H9 (cell line): ENCODE data around the gene FAM193B. TPM values are rescaled to one million over a fixed set of nuclear protein-coding genes. Genes with fewer than 3 reads are reported as not detected.

ENCODE experiments used
- DNase-seq: peaks from one replicate; pipeline ENCODE4 v3.0.0-alpha.2; 2017
- H2AFZ ChIP-seq: one replicate; pipeline ENCODE4 v1.6.1; 2013; ENCODE audit warnings: mild to moderate bottlenecking, low read length, control low read depth, moderate library complexity
- H2AK5ac ChIP-seq: 2 replicates; pipeline ENCODE4 v1.6.1; 2013; ENCODE audit warnings: low read length, control low read depth, mixed read lengths; ENCODE audit not compliant: insufficient read length
- H2BK120ac ChIP-seq: one replicate; pipeline ENCODE4 v1.6.1; 2013; ENCODE audit warnings: low read depth, mild to moderate bottlenecking, low read length, control low read depth, inconsistent platforms; ENCODE audit not compliant: poor library complexity, severe bottlenecking
- H2BK12ac ChIP-seq: 2 replicates; pipeline ENCODE4 v1.6.1; 2013; ENCODE audit warnings: low read length, control low read depth, mixed read lengths, low read depth; ENCODE audit not compliant: insufficient read length
- H2BK15ac ChIP-seq: 2 replicates; pipeline ENCODE4 v1.6.1; 2013; ENCODE audit warnings: low read depth, low read length, control low read depth
- H2BK20ac ChIP-seq: one replicate; pipeline ENCODE4 v1.6.1; 2013; ENCODE audit warnings: low read depth, mild to moderate bottlenecking, low read length, control low read depth, inconsistent platforms; ENCODE audit not compliant: poor library complexity, severe bottlenecking
- H2BK5ac ChIP-seq: 2 replicates; pipeline ENCODE4 v1.6.1; 2013; ENCODE audit warnings: low read length, control low read depth, mixed read lengths; ENCODE audit not compliant: insufficient read length
- H3K14ac ChIP-seq: 2 replicates; pipeline ENCODE4 v1.6.1; 2013; ENCODE audit warnings: low read length, control low read depth; ENCODE audit not compliant: insufficient read depth
- H3K18ac ChIP-seq: 2 replicates; pipeline ENCODE4 v1.6.1; 2013; ENCODE audit warnings: low read depth, mild to moderate bottlenecking, mixed read lengths, low read length, control low read depth; ENCODE audit not compliant: insufficient read length
- H3K23ac ChIP-seq: 2 replicates; pipeline ENCODE4 v1.6.1; 2013; ENCODE audit warnings: low read length, control low read depth, mixed read lengths, low read depth; ENCODE audit not compliant: insufficient read length
- H3K23me2 ChIP-seq: 2 replicates; pipeline ENCODE4 v1.6.1; 2013; ENCODE audit warnings: low read depth, mild to moderate bottlenecking, mixed read lengths, low read length, control low read depth; ENCODE audit not compliant: insufficient read length, poor library complexity, severe bottlenecking
- H3K27ac ChIP-seq: 2 replicates; pipeline ENCODE4 v1.5.1; 2013; ENCODE audit warnings: low read length, control low read depth, mixed read lengths, low read depth; ENCODE audit not compliant: insufficient read length
- H3K27me3 ChIP-seq: 2 replicates; pipeline ENCODE4 v1.6.1; 2013; ENCODE audit warnings: low read length, control low read depth, inconsistent platforms; ENCODE audit not compliant: insufficient read depth
- H3K4ac ChIP-seq: 2 replicates; pipeline ENCODE4 v1.6.1; 2013; ENCODE audit warnings: low read depth, mild to moderate bottlenecking, control low read depth, inconsistent platforms, low read length, moderate library complexity
- H3K4me1 ChIP-seq: 2 replicates; pipeline ENCODE4 v1.6.1; 2013; ENCODE audit warnings: low read length, control low read depth, inconsistent platforms; ENCODE audit not compliant: insufficient read depth
- H3K4me2 ChIP-seq: 2 replicates; pipeline ENCODE4 v1.6.1; 2013; ENCODE audit warnings: low read length, control low read depth, mixed read lengths; ENCODE audit not compliant: insufficient read length, insufficient read depth
- H3K56ac ChIP-seq: 2 replicates; pipeline ENCODE4 v1.6.1; 2013; ENCODE audit warnings: low read depth, mild to moderate bottlenecking, mixed read lengths, low read length, control low read depth; ENCODE audit not compliant: insufficient read length
- H3K79me1 ChIP-seq: 2 replicates; pipeline ENCODE4 v1.6.1; 2013; ENCODE audit warnings: low read depth, mild to moderate bottlenecking, moderate library complexity, low read length, control low read depth, inconsistent platforms; ENCODE audit not compliant: insufficient read depth, poor library complexity, severe bottlenecking
- H3K79me2 ChIP-seq: 2 replicates; pipeline ENCODE4 v1.6.1; 2013; ENCODE audit warnings: low read length, control low read depth, inconsistent platforms; ENCODE audit not compliant: insufficient read depth
- H3K9ac ChIP-seq: 2 replicates; pipeline ENCODE4 v1.6.1; 2013; ENCODE audit warnings: low read length, control low read depth, mixed read lengths; ENCODE audit not compliant: insufficient read length; ENCODE audit errors: extremely low read depth
- H3K9me3 ChIP-seq: one replicate; pipeline ENCODE4 v1.6.1; 2013; ENCODE audit warnings: low read depth, low read length, inconsistent platforms; ENCODE audit not compliant: control insufficient read depth
- H3T11ph ChIP-seq: one replicate; pipeline ENCODE4 v1.6.1; 2013; ENCODE audit warnings: mild to moderate bottlenecking, low read length, control low read depth, inconsistent platforms
- H4K20me1 ChIP-seq: one replicate; pipeline ENCODE4 v1.6.1; 2013; ENCODE audit not compliant: control insufficient read depth, insufficient read length, insufficient read depth
- H4K5ac ChIP-seq: 2 replicates; pipeline ENCODE4 v1.6.1; 2013; ENCODE audit warnings: low read depth, mild to moderate bottlenecking, mixed read lengths, low read length, control low read depth; ENCODE audit not compliant: insufficient read length
- H4K8ac ChIP-seq: replicated peaks from 2 replicates; pipeline ENCODE4 v1.6.1; 2013; ENCODE audit warnings: low read length, control low read depth, mixed read lengths, low read depth; ENCODE audit not compliant: insufficient read length
- H4K91ac ChIP-seq: 2 replicates; pipeline ENCODE4 v1.6.1; 2013; ENCODE audit warnings: low read depth, mild to moderate bottlenecking, moderate library complexity, mixed read lengths, low read length, control low read depth; ENCODE audit not compliant: insufficient read length
- H3K27ac Mint-ChIP-seq, 3 experiments: 2 replicates in 2 of 3; 3 replicates in 1 of 3; pipeline ENCODE4 v1.8.0; 2020 to 2021; ENCODE audit warnings: mixed read lengths in 3 of 3, mild to moderate bottlenecking in 1 of 3, moderate library complexity in 1 of 3
- H3K27me3 Mint-ChIP-seq: 2 replicates; pipeline ENCODE4 v1.8.0; 2021; ENCODE audit warnings: low read depth, mild to moderate bottlenecking, moderate library complexity, mixed read lengths
- H3K36me3 Mint-ChIP-seq, 3 experiments: 2 replicates in 2 of 3; 3 replicates in 1 of 3; pipeline ENCODE4 v1.8.0; 2020 to 2021; ENCODE audit warnings: low read depth in 3 of 3, mixed read lengths in 3 of 3; ENCODE audit not compliant: insufficient read depth in 1 of 3
- H3K4me1 Mint-ChIP-seq, 2 experiments: 2 replicates each; pipeline ENCODE4 v1.8.0; 2020; ENCODE audit warnings: mixed read lengths in 2 of 2
- H3K4me3 Mint-ChIP-seq, 2 experiments: 2 replicates in 1 of 2; 3 replicates in 1 of 2; pipeline ENCODE4 v1.8.0; 2020 to 2021; ENCODE audit warnings: mild to moderate bottlenecking in 2 of 2, mixed read lengths in 2 of 2, moderate library complexity in 1 of 2
- H3K9me3 Mint-ChIP-seq, 2 experiments: 2 replicates in 1 of 2; 3 replicates in 1 of 2; pipeline ENCODE4 v1.8.0; 2020; ENCODE audit warnings: mild to moderate bottlenecking in 2 of 2, mixed read lengths in 2 of 2, moderate library complexity in 1 of 2
- CTCF ChIP-seq: fragments of 200-600 bp; sonication (generic); conservative IDR thresholded peaks from 3 replicates; pipeline ENCODE4 v1.8.0; 2021; ENCODE audit warnings: antibody characterized with exemption, mild to moderate bottlenecking
- WGBS: extraction: QIAGEN DNeasy Blood & Tissue Kit; methylation state at CpG from one replicate; pipeline ENCODE4 v1.1.7; 2013; ENCODE audit warnings: missing lambda C conversion rate, low lambda C conversion rate, mixed read lengths; ENCODE audit not compliant: insufficient read length; ENCODE audit errors: extremely low coverage; 5-methylcytosine and 5-hydroxymethylcytosine counted together
- total RNA-seq: library from RNA; stranded (reverse); gene quantifications from 2 replicates; pipeline ENCODE4 v1.2.1, GENCODE V29; 2021

Gene FAM193B
- total RNA-seq, 1 experiment from 2014 or later, result 71.5 TPM

- Histone ChIP-seq H3K79me2 (peaks cover 5% of the 10 kb centered on the region; the same call in 1 of the 2 replicates), H3K9me3 (no peaks in the 10 kb centered on the region), H3K9ac (no peak overlapping the region), H3K14ac (no peak overlapping the region), H4K91ac (no peak overlapping the region), H4K8ac (no peak overlapping the region), H2BK5ac (no peak overlapping the region), H2AK5ac (no peak overlapping the region), H3K56ac (no peak overlapping the region), H3K23me2 (peaks cover 4% of the 10 kb centered on the region), H4K5ac (no peak overlapping the region), H2BK12ac (no peak overlapping the region), H3K27me3 (no peaks in the 10 kb centered on the region), H3K23ac (no peak overlapping the region), H3K79me1 (peaks cover 6% of the 10 kb centered on the region), H2AFZ (no peak overlapping the region), H2BK20ac (no peak overlapping the region), H3T11ph (no peak overlapping the region), H2BK120ac (no peak overlapping the region), H3K18ac (no peak overlapping the region), H4K20me1 (no peaks in the 10 kb centered on the region), H2BK15ac (no peak overlapping the region), H3K4me1 (no peaks in the 10 kb centered on the region; the same call in 1 of the 2 replicates), H3K27ac (no peak overlapping the region), H3K4ac (no peak overlapping the region), H3K4me2 (no peak overlapping the region)
- WGBS, result no CpG with 5 or more reads among the region's 16 CpGs
- Mint-ChIP-seq H3K9me3 (0 out of 5 replicates have a peak, but pooled peaks cover 0 to 3% of the 10 kb centered on the region in 2 experiments), H3K4me3 (no peak overlapping the region; a peak in 1 of 5 replicates), H3K4me1 (peaks cover 29 to 38% of the 10 kb centered on the region in 2 experiments), H3K27me3 (peaks cover 3% of the 10 kb centered on the region; the same call in 1 of the 2 replicates), H3K27ac (no peak overlapping the region), H3K36me3 (peaks cover 44 to 72% (median 58%) of the 10 kb centered on the region in 3 experiments)
- TF ChIP-seq CTCF, result no peak
- DNase-seq, result no peak
Measured at GRCh38 chr5:177512736-177513380, 41.5 kb downstream of the FAM193B start.
